Activated CD8-positive, alpha-beta memory T cell treated with anti-CD3 and anti-CD28 coated beads, Interleukin-2, amount 50 U/mL, for 24 hours (primary cell): Measurements from ENCODE around the gene LDLRAD4.

Experiments
- DNase-seq: peaks from one replicate; pipeline ENCODE4 v3.0.0-alpha.2; 2020; ENCODE audit errors: extremely low read depth

LDLRAD4 gene

GRCh38 chr18:13202571-13202970 lies 16.0 kb upstream of the LDLRAD4 start:
- DNase-seq, result no peak

- no peak for DNase-seq
These were observed 12.3 kb upstream of the LDLRAD4 start for GRCh38 chr18:13206301-13206700.

DNA sequence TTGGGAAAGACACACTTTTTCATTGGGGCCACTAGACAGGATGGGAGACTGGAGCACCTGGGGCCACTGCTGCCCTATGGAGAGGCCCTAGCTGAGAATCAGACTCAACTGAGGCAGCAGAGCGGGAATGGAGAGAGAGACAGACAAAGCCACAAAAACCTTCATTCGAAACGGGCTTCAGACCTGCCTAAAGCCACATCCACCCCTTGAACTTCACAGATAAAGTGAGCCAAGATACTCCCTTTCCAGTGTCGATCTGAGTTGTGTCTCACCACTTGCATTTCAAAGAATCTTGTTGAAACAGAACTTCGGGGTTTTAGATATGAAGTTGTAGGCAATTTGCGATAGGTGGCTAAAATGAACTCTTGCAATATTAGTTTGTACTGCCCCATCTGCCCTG lies 11.3 kb upstream of the LDLRAD4 start:
- DNase-seq, result no peak

- no peak for DNase-seq
These were observed 7.0 kb upstream of the LDLRAD4 start for GRCh38 chr18:13211534-13211933.

DNA sequence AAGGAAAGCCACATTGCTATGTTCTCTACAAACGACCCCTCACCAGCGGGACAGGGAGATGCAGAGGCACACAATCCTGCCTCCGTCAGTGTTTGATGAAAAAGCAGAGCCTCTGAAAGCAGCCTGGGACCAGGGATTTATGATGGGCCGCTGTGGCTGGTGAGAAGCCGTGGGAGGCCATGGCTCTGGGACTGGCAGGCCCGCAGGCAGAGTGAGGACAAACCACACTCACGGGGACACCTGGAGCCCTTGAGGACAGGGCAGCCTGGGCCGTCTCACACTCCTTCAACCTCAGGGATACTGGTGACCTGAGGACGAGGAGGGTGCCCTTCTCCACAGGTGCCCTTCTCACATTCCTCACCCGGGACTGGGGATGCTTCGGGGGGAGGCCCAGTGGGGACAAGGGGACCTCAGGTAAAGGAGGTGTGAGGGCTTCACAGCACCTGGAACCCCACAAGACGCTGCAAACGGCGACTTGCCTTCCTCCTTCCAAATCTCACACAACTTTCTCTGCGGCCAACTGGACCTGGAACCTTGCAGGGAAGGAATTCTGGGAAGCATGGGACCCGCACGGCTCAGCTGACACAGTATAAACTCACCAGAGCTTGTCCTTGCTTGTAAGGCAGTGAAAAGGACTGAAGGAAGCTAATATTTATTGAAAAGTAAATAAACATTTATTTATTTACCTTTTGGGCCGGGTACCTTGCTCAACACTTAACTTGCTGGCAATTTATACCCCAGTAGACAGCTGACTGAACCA lies 5.3 kb upstream of the LDLRAD4 start:
- DNase-seq, result no peak

DNA sequence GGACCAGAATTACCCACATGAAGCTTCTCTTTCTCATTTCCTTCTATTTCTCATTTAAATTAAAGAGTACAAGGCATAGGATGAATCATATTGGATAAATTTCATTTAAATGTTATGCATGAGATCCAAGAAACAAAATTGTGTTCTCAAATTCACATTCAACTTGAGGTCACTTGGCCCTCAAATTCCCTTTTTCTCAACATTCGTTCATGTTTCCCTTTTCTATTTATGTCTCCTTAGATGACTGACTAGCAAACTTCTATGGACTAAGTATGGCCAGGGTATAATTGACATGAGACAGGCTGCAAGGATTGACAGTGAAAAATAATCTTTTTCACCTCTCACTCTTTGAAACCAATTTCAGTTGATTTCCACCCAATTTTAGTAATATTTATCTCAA lies 4.0 kb upstream of the LDLRAD4 start:
- no peak for DNase-seq

DNA sequence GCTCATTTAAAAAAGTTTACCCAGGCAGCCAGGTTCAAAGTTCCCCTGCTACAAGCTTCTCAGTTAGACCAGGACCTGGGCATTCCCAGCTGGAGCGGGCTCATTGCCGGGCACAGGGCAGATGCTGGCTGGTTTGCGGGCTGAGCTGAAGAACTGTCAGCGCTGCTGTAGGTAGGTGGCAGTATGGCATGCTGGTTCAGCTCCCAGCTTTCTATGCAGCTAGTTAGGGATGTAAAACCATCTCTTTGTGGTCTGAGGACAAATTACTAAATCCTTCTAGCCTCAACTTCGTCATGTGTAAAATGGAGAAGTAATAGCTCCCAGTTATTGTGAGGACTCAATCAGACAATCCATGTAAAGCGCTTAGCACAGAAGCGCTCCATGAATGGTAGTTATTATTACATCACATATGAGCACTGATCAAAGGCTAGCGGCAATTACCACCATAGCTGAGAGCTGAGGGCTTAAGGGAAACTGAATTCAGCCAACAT lies 2.4 kb upstream of the LDLRAD4 start:
- DNase-seq, result no peak

DNA sequence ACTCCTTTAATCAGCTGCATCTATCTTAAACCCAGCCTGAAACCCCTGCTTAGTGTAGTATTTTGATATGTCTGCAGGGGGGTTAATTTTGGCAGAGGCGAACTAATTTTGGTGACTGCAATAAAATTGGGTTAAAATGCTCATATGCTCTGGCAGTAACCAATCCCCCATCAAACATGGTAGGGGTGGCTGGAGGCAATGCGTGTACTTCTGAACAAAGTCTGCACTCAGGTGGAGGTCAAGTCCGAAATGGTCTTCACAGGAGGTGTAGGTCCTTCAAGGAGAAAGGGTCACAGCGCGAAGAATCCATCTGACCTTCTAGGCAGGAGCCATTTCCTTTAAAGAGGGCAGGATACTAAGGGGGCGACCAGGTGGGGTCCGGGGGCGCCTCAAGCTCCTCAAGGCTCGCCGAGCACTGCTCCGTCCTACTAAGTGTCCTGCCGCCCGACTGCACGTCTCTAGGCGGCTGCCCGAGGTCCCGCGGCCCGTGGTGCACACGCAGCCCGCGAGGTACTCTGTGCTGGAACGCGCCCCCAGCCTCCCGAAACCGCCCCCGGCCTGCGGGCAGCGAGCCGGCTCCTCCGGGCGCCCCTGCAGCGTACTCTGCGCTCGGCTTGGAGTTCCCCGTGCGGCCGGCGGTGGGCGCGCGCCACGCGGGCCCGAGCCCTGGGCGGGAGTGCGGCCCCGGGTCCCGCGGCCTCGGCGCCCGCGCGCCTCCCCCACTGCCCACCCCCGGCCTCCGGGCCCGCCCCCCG lies 1.7 kb upstream of the LDLRAD4 start:
- no peak for DNase-seq

DNA sequence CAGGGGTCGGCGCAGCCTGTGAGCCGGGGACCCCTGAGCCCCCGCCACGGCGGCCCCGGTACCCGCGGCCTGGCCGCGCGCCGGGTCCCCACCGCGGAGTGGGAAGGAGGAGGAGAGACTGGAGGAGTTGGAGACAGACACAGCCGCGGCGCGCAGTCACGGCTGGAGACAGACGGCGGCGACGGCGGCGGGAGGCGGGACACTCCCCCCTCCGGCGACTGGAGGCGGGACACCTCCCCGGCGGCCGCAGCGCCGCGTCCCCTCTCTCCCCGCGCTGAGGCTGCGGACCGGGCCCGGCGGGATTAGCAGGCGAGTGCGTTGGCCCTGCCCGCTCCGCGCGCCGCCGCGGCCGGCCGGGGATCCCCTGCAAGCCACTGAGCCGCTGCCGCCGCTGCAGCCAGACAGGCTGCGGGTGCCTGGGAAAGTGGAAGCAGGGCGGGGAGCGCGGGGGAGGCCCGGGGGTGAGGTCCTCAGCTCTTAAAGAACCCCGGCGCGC lies 1.0 kb upstream of the LDLRAD4 start:
- DNase-seq, result no peak

- DNase-seq, result no peak
These were observed 591 bp upstream of the LDLRAD4 start for GRCh38 chr18:13217971-13218367.

GRCh38 chr18:13218997-13219396 lies 437 bp downstream of the LDLRAD4 start:
- DNase-seq, result no peak

DNA sequence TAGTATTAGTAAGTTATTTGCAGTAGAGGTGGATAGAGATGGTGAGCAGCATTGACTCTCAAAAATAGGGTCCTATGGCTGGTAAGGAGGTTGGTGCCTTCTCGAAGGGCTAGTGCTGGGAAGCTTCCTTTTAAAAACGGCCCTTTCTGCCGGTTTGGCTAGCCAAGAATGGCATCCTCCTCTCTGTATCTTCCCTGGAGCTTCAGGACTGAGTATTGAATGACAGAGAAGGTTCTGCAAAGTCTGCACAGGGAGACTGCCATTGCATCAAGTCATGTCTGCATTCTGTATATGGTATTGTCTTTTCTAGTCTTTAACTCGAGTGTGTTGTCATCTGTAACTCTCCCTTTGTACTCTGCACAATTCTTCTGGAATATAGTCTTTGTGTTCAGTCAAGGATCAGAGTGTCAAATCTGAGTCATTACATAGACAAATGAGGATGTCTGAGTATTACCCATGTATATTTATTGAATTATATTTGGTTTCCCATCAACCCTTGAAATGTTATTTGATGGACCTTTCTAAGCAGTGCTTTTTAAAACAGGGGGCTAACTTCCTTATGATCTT lies 1.1 kb downstream of the LDLRAD4 start:
- no peak for DNase-seq

- no peak for DNase-seq
These were observed 1.9 kb downstream of the LDLRAD4 start for GRCh38 chr18:13220361-13220991.

DNA sequence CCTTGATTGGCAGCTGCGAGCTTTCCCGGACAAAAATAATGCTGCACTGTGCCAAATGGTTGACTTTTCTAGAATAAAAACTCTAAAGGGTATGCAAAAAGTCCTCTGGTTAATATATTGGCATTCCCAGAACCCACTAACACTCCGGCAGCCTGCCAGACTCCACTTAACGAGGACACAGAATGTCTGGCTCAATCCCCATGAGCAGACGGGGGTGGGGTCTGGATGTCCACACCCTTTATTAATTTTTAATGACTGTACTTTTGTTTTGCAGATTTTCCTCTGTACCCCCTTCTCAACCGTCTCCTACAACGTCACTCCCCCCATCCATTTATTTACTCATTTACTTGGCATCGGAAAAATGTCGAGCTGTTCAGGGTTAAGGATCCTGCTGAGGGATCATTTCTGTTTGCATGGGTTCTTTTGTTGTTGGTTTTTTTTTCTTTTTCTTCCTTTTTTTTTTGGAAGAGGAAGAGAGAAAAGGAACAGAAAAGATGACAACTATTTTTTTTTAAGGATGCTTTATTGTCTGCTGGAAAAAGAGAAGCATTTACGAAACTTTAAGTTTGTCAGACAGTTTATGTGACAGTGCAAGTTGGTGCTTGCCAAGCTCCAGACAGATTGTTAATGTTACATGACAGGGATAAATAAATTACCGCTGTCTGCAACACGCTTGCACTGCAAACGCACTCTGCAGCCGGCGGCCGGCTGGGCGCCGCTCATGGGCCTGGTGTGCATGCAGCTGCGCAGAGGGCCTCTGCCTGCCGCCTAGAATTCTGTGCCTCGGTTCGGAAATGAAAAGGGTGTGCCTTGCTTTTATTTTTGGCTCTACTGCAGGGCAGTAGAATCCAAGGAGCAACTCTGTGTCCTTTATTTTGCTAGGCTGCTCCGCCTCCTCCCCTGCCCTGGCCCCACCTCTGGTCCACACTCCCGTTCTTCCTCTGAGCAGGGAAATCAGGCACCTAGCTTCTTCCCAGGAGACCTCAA lies 3.6 kb downstream of the LDLRAD4 start:
- no peak for DNase-seq

DNA sequence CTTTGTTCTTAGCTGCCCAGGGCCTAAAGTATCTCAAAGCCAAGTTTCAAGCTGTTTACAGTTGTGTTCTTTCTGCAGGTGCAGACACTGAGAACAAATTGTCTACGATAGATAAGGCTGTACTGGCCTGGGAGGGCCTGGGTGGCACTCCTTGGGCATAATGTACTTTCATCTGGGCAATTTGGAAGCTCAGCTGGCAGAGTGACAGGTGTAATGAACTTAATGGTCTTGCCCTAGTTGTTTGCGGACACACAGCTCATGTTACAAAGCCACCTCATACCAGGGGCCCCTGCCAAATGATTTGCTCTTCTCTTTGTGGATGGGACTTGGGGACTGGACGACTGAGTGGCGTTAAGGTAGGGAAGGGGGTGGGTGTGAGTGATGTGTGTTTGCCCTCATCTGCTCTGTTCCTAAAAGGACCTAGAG lies 4.3 kb downstream of the LDLRAD4 start:
- DNase-seq, result no peak

GRCh38 chr18:13223311-13224143 lies 5.0 kb downstream of the LDLRAD4 start:
- no peak for DNase-seq

GRCh38 chr18:13225261-13225660 lies 6.7 kb downstream of the LDLRAD4 start:
- DNase-seq, result no peak

GRCh38 chr18:13226533-13227144 lies 8.1 kb downstream of the LDLRAD4 start:
- DNase-seq, result no peak

DNA sequence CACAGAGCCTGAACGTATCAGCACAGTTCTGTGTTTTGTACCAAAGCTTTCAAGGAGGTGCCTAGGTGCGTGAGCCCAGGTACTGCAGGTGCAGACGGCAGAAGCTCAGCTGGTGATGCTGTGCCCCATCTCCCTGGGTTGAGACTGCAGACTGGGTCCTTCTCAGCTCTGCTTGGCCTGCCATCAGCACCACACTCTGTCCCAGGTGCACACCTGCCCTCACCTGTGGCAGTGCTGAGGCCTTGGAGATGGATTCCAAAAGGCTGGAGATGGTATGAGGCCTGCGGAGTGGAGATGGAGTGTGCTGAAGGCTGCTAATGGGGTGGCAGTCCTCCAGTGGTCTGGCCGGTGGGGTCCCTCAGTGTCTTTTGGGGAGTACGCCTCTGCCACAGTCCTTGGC lies 9.3 kb downstream of the LDLRAD4 start:
- DNase-seq, result no peak
